Spleen (tissue), 11 donors: ENCODE measurements around the gene DCUN1D3. TPM values are rescaled to one million over a fixed set of nuclear protein-coding genes. Genes with fewer than 3 reads are reported as not detected.

ENCODE experiments used
- polyA plus RNA-seq, 3 donors: library from polyadenylated mRNA; stranded (reverse); fragments of 200-250 nt; gene quantifications; one replicate each; pipeline ENCODE4 v1.2.1, GENCODE V29; 2013
- small RNA-seq, 4 donors: library from RNA; depleted of rRNA; stranded (forward); fragments of <200 nt; gene quantifications; one replicate each; pipeline ENCODE3, GENCODE V24; 2016
- total RNA-seq, 7 donors: library from RNA; depleted of rRNA in 3 of 7; stranded (reverse); fragments of >200 nt in 3 of 7; fragmentation: NEBNext Ultra II Directional in 4 of 7; extraction: Animal tissue kit (Norgen Biotek cat#: 25700) in 4 of 7; gene quantifications; one replicate each; pipeline versions ENCODE4 v1.1.0 to v1.2.1, GENCODE V29; 2016 to 2021
- donor health status: healthy with polysubstance abuse.
- donor health status: DM: no; HTN: no; CAD: no; lungs with moderate emphysema.
- donor health status: DM: no; HTN: no; CAD: no.
- donor health status: Bipolar disorder and iron deficiency.
- donor health status: healthy.
- donor health status: DM: no; HTN: no; CAD: no.
- donor health status: DM: yes; HTN: yes; CAD: no.

The DCUN1D3 gene
- total and polyA plus RNA-seq, 10 donors, result 1.0 to 13.7 (median 7.8) TPM

Small RNA genes within 50 kb of the gene (small RNA-seq; reads per million reads assigned to genes)
- 0 reads per million in 4 donors for gene RF00618

Other genes starting within 250 kb of the DCUN1D3 start
- under 1 TPM in 3 of 7 donors, not detected in 4; 0.25 to 0.72 (median 0.44) TPM for gene ACSM1, start 202.7 kb downstream of the DCUN1D3 start, total RNA-seq
- gene ACSM1, start 202.7 kb downstream of the DCUN1D3 start, polyA plus RNA-seq, result under 1 TPM; 0.26 to 0.47 (median 0.37) TPM
- gene THUMPD1, start 158.5 kb downstream of the DCUN1D3 start, total RNA-seq, result 10 to 100 TPM; 33.6 to 63.1 (median 40.3) TPM
- gene THUMPD1, start 158.5 kb downstream of the DCUN1D3 start, polyA plus RNA-seq, result 10 to 100 TPM; 17.1 to 19.9 (median 17.5) TPM
- 1 to 10 TPM; 2.6 to 9.0 (median 4.7) TPM for gene ACSM3, start 136.3 kb downstream of the DCUN1D3 start, total RNA-seq
- 1 to 10 TPM; 3.0 to 4.2 (median 4.2) TPM for gene ACSM3, start 136.3 kb downstream of the DCUN1D3 start, polyA plus RNA-seq
- gene ERI2, start 93.9 kb downstream of the DCUN1D3 start, total RNA-seq, result 10 to 100 TPM in 3 of 7 donors, 1 to 10 TPM in 4; 6.9 to 15.3 (median 8.9) TPM
- 1 to 10 TPM; 2.5 to 5.8 (median 3.8) TPM for gene ERI2, start 93.9 kb downstream of the DCUN1D3 start, polyA plus RNA-seq
- 1 to 10 TPM; 1.1 to 3.7 (median 1.9) TPM for gene REXO5, start 93.8 kb downstream of the DCUN1D3 start, total RNA-seq
- 1 to 10 TPM in 1 of 3 donors, under 1 TPM in 2; 0.46 to 1.1 (median 0.90) TPM for gene REXO5, start 93.8 kb downstream of the DCUN1D3 start, polyA plus RNA-seq
- 10 to 100 TPM; 15.3 to 25.4 (median 22.8) TPM for gene LYRM1, start 413 bp upstream of the DCUN1D3 start, total RNA-seq
- gene LYRM1, start 413 bp upstream of the DCUN1D3 start, polyA plus RNA-seq, result 10 to 100 TPM; 35.8 to 47.2 (median 39.4) TPM